Measurements from ENCODE around the gene IL34. TPM values are rescaled to one million over a fixed set of nuclear protein-coding genes. Genes with fewer than 3 reads are reported as not detected.

Gene IL34
- total and polyA plus RNA-seq, 2 of the 13 experiments (the other 11 are each of a cell fraction or from before 2014, with no cell fraction given) = 1.2 to 1.3 TPM

GRCh38 chr16:70685061-70685937 lies 38.9 kb downstream of the IL34 start (continued):
- TF ChIP-seq ZNF577 (CRISPR knock-in tag; IDR thresholded peaks at IDR 0.05; ENCODE audit: borderline replicate concordance, low read depth) (no peak), MAF1 (CRISPR knock-in tag; IDR thresholded peaks at IDR 0.05; ENCODE audit: borderline replicate concordance) (no peak), THAP8 (CRISPR knock-in tag; IDR thresholded peaks at IDR 0.05; ENCODE audit: borderline replicate concordance) (no peak), ZXDC (CRISPR knock-in tag; IDR thresholded peaks at IDR 0.05) (no peak), SRSF4 (IDR thresholded peaks at IDR 0.05; ENCODE audit: low read depth, low read length, poor library complexity, severe bottlenecking) (no peak), ZNF329 (CRISPR knock-in tag; IDR thresholded peaks at IDR 0.05; ENCODE audit: low read depth) (no peak), ZNF557 (CRISPR knock-in tag; IDR thresholded peaks at IDR 0.05) (no peak), ZNF574 (CRISPR knock-in tag; IDR thresholded peaks at IDR 0.05) (no peak), KLF16 (CRISPR knock-in tag; IDR thresholded peaks at IDR 0.05) (0 out of 4 replicates have a peak, but pooled peaks of 1 of the 2 experiments have one; percentile 60), HNRNPLL (IDR thresholded peaks at IDR 0.05; ENCODE audit: low read depth, low read length, poor library complexity, severe bottlenecking) (no peak), TCF7 (IDR thresholded peaks at IDR 0.05; ENCODE audit: low read depth) (no peak), BRCA1 (CRISPR knock-in tag; IDR thresholded peaks at IDR 0.05) (no peak), REXO4 (CRISPR knock-in tag; IDR thresholded peaks at IDR 0.05; ENCODE audit: borderline replicate concordance) (no peak), ZNF790 (CRISPR knock-in tag; IDR thresholded peaks at IDR 0.05; ENCODE audit: borderline replicate concordance) (no peak), U2AF2 (IDR thresholded peaks at IDR 0.05; ENCODE audit: low read depth, low read length) (no peak), SMAD3 (CRISPR knock-in tag; IDR thresholded peaks at IDR 0.05) (no peak)
- TF ChIP-seq, protein P1, sequence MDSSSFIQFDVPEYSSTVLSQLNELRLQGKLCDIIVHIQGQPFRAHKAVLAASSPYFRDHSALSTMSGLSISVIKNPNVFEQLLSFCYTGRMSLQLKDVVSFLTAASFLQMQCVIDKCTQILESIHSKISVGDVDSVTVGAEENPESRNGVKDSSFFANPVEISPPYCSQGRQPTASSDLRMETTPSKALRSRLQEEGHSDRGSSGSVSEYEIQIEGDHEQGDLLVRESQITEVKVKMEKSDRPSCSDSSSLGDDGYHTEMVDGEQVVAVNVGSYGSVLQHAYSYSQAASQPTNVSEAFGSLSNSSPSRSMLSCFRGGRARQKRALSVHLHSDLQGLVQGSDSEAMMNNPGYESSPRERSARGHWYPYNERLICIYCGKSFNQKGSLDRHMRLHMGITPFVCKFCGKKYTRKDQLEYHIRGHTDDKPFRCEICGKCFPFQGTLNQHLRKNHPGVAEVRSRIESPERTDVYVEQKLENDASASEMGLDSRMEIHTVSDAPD (CRISPR knock-in tag; IDR thresholded peaks at IDR 0.05) = no peak
- TF ChIP-seq, protein P2, sequence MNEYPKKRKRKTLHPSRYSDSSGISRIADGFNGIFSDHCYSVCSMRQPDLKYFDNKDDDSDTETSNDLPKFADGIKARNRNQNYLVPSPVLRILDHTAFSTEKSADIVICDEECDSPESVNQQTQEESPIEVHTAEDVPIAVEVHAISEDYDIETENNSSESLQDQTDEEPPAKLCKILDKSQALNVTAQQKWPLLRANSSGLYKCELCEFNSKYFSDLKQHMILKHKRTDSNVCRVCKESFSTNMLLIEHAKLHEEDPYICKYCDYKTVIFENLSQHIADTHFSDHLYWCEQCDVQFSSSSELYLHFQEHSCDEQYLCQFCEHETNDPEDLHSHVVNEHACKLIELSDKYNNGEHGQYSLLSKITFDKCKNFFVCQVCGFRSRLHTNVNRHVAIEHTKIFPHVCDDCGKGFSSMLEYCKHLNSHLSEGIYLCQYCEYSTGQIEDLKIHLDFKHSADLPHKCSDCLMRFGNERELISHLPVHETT (CRISPR knock-in tag; conservative IDR thresholded peaks at IDR 0.05) = no peak
- TF ChIP-seq, protein P3, sequence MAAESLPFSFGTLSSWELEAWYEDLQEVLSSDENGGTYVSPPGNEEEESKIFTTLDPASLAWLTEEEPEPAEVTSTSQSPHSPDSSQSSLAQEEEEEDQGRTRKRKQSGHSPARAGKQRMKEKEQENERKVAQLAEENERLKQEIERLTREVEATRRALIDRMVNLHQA (CRISPR knock-in tag; IDR thresholded peaks at IDR 0.05) = no peak
